ENCODE results near the gene KIT.

The KIT gene

DNA sequence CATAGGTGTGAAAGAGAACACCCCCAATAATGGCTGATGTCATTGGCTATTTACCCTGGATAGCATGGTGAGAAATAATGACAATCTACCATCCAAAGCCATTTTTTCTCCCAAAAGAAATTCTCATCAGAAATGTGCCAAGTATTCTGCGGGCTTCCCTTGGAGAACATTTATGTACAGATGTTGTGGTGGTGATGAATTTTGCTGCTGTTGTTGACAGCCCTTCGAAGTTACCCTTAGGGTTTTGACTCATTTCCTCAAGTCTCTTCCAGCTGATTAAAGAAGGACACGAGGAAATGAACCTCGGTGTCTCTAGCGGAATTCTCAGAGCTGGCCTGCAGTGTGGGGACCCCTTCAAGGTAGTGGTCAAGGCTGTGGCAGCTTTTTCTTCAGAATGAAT, 3.4 kb downstream of the KIT start:
- FAIRE-seq (no peak), DNase-seq (ENCODE audit: insufficient read length, low spot score) (no peak)
- TF ChIP-seq, protein P1, sequence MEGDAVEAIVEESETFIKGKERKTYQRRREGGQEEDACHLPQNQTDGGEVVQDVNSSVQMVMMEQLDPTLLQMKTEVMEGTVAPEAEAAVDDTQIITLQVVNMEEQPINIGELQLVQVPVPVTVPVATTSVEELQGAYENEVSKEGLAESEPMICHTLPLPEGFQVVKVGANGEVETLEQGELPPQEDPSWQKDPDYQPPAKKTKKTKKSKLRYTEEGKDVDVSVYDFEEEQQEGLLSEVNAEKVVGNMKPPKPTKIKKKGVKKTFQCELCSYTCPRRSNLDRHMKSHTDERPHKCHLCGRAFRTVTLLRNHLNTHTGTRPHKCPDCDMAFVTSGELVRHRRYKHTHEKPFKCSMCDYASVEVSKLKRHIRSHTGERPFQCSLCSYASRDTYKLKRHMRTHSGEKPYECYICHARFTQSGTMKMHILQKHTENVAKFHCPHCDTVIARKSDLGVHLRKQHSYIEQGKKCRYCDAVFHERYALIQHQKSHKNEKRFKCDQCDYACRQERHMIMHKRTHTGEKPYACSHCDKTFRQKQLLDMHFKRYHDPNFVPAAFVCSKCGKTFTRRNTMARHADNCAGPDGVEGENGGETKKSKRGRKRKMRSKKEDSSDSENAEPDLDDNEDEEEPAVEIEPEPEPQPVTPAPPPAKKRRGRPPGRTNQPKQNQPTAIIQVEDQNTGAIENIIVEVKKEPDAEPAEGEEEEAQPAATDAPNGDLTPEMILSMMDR (IDR thresholded peaks at IDR 0.05; ENCODE audit: insufficient read depth, missing control alignments) = no peak

DNA sequence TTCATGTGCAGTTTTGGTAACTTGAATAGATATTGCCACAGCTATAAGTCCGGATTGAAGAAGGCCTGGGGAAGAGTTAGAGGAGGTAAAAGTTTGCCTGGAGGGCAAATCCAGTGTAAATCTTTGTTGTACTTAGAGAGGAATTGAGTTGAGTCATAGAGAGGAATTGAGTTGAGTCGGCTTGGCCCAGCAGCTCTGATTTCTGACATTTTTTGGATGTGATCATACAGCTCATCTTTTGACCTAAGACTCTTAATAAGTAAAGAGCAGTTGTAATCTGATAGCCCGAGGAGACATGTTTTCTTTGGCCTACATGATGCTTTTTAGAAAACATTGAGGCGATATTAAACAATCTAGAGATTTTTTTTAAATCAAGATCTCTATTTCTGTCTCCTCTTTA, 3.9 kb downstream of the KIT start:
- DNase-seq (ENCODE audit: insufficient read length, low spot score) = no peak
- TF ChIP-seq, protein P1 (IDR thresholded peaks at IDR 0.05; ENCODE audit: insufficient read depth, missing control alignments) = no peak
- no peak for FAIRE-seq

DNA sequence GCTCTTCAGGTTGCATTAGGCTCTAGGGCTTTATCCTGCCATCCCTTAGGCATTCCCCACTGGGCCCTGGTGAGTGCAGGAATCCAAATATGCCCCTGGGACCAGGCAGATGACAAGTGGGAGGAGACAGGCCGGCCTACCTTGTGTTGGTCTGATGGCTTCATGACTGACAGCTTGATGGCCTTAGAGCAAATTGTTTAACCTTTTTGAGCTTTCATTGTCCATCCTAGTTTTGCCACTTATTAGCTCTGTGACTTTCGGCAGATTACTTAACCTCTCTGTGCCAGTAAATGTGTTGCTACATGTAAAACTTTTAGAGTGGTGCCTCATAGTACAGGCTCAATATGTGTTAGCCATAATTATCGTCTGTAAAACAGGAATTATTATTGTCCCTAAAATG, 4.4 kb downstream of the KIT start:
- TF ChIP-seq, protein P1 (IDR thresholded peaks at IDR 0.05; ENCODE audit: insufficient read depth, missing control alignments) = no peak
- DNase-seq (ENCODE audit: insufficient read length, low spot score) = no peak
- FAIRE-seq = no peak

DNA sequence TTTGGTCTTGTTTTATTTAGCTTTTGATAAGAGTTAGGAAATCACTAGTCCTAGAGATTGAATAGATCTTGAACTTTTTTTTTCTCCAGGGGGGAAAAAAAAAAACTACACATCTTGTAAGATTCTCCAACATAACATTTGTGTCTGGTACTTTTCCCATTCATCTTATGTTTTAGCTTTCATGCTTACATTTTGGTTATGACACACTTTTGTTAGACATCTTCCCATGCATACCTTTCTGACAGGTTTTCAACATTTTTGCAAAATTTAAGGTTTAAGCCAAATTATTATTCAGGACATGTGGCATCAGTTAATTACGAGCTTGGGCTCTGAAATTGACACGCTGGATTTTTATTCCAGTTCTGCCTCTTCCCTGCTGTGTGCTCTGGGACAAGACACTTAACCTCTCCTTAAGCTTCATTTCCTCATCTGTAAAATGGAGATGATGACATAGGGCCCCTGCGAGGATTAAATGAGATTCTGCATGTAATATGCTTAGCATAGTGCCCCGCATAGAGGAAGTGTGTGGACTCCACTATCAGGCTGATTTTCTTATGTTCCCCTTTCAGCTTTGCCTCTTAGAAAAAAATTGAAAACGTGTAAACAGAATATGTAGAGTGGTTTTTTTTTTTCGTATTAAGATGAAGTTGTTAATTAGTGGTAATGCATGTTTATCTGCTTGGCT, 5.3 kb downstream of the KIT start:
- no peak for FAIRE-seq
- DNase-seq (ENCODE audit: insufficient read length, low spot score) = no peak
- TF ChIP-seq, protein P1 (IDR thresholded peaks at IDR 0.05; ENCODE audit: insufficient read depth, missing control alignments) = no peak

DNA sequence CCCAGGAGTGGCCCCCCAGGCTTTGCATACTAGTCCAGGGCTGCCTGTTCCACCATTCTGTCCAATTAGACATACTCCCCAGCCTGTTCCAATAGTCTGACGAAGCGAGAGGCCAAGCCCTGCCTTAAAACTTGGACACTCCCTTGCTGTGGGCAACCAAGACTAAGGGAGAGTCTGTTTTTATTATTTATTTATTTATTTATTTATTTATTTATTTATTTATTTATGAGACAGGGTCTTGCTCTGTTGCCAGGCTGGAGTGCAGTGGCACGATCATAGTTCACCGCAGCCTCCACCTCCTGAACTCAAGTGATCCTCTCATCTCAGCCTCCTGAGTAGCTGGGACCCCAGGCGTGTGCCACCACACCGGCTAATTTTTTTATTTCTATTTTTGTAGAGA, 6.6 kb downstream of the KIT start:
- DNase-seq (ENCODE audit: insufficient read length, low spot score) = no peak
- FAIRE-seq = no peak
- TF ChIP-seq, protein P1 (IDR thresholded peaks at IDR 0.05; ENCODE audit: insufficient read depth, missing control alignments) = no peak

DNA sequence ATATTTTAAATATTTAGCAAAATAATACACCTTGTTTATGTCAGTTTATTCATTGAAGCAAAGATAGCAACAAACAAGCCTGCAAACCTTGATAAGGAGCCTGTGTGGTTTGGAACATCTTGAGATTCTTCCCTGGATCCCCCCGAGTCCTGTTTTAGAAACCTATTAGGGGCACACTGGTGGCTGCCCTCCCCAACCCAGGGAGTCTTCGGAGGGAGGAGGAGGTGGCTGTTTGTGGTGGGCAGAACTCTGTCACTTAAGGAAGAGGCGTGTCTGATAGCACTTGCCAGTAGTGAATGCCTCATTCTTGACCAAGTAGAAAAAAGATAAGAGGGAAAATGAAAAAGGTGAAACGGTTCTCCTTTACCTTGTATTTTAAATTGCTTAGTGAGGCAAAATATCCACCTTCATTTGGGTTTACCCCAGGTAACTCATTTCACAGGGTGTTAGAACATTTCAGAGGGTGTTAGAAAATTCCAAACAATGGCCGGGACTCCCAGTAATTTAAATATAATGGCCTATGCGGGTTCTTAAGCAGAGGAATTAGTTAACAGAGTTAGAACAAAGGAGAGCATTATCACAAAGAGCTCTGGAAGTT, 10.4 kb downstream of the KIT start:
- DNase-seq (ENCODE audit: insufficient read length, low spot score) = no peak
- FAIRE-seq = no peak
- TF ChIP-seq, protein P1 (IDR thresholded peaks at IDR 0.05; ENCODE audit: insufficient read depth, missing control alignments) = no peak

DNA sequence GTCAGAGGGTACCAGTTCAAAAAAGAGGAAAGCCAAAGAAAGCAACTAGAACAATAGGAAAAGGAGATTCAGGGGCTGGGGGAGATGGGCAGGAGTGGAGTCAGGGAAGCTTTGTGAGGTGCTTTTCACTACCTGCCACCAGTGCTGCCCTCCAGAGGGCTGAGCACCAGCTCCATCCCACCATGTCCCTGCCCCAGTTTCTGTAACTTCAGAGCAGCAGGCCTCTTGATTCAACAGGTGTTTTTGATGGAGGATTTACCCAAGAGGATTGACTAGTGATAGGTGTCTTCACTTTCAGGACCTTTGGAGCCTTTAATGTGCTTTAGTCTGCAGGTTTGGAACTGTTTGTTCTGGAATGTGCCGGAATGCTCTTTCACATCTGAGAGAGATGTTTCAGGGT, 12.1 kb downstream of the KIT start:
- no peak for FAIRE-seq
- TF ChIP-seq, protein P1 (IDR thresholded peaks at IDR 0.05; ENCODE audit: insufficient read depth, missing control alignments) = no peak

More for the DNA sequence above, 12.1 kb downstream of the KIT start:
- DNase-seq (ENCODE audit: insufficient read length, low spot score) = no peak
